ENCODE data around the gene RNPEPL1.

RNPEPL1 gene

DNA sequence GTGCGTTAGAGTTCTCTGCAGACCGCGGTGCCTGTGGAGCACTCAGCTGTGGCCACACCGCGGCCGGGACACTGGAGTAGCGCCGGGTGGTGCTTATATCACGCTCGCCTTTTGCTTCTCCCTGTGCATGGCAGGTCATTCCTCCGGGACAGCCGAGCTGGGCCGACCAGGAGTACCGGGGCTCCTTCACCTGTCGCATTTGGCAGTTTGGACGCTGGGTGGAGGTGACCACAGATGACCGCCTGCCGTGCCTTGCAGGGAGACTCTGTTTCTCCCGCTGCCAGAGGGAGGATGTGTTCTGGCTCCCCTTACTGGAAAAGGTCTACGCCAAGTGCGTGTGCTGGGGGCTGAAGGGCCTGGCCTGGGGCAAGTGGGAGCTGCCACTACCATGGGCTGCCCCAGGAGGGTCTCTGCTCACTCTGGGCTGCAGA is 22.4 kb downstream of the RNPEPL1 start:
- DNase-seq (ENCODE audit: low spot score), result no peak

DNA sequence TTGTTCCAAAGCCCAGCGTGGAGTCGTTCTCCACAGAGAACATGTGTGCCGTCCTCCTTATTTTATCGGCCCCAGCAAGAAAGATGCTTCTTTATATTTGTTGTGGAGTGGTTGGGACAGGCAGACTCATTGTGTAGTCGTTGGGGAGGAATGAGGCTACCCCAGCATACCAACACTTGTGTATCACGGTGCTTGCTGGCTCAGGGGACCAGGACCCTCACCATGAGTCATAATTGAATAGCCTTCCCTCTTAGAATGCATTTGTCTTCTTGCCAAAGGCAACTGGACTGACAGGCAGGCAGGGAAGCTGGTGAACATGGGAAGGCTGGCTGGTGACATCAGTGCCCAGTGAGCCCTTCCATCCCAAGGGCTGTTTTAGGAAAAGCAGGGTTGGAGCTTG is 22.9 kb downstream of the RNPEPL1 start:
- peak; percentile 81 for DNase-seq (ENCODE audit: low spot score)

DNA sequence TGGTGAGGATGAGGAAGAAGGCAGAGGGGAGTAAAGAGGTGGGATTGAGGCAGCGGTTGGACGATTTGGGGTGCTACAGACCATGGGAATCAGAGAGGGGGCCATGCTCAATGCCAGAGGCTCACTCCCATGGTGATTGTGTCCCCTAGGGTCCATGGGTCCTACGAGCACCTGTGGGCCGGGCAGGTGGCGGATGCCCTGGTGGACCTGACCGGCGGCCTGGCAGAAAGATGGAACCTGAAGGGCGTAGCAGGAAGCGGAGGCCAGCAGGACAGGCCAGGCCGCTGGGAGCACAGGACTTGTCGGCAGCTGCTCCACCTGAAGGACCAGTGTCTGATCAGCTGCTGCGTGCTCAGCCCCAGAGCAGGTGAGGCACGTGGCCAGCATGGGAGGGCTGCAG is 23.5 kb downstream of the RNPEPL1 start:
- no peak for DNase-seq (ENCODE audit: low spot score)

DNA sequence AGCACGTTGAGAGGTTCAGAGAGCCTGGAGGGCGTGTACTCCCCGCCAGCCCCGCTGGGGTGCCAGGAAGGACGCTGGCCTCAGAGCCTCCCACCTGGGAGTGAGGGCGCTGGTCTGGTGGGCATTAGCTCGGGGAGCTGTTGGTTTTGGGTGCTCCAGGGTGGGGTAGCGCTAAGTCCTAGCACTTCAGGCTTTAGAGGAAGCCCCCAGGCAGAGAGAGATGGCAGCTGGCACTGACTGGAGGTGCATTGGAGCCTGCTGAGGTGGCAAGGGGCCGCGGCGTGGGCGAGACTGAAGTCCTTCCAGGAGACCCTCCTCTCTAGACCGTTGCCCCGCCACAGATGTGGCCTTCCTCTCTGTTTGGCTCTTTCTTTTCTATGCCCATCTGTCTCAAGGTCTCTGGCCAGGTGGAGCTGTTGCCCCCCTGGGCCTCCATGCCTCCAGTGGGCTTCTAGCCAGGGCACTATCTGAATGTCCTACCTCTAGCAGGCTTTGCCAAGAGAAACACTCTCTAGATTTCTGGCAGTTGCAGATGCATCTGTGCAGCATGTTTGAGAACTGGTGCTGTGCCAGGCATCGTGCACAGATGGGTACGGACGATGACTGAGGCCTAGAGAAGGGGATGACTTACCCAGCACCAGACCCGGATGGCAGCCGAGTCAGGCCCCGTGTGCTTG is 24.9 kb downstream of the RNPEPL1 start:
- DNase-seq (ENCODE audit: low spot score), result no peak

DNA sequence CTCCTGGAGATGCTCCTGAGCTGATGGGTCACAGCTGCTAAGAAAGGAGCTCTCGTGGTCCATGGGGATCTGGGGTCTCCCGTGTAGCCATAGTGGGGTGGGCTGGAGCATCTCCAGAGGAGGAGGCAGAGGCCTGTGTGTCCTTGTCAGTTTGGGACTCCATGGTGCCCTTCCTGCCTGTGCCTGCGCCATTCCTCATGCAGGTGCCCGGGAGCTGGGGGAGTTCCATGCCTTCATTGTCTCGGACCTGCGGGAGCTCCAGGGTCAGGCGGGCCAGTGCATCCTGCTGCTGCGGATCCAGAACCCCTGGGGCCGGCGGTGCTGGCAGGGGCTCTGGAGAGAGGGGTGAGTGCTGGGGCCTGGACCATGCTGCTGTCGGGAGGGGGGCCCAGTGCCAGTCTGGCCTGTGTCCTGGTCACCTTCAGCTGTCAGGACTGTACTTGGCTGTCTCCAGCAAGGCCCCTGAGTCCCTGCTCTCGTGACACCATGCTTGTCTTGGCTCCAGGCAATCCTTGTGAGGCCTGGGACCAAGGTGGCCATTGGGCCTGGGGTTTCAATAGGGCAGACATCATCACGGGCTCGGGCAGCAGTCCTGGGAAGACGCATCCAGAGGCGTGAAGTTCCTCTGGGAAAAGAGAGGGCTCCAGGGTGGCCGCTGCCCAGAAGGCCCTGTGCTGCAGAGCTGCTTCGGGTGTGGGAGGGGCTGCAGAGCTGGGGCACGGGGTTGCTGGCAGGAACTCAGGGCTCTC is 25.6 kb downstream of the RNPEPL1 start:
- DNase-seq (ENCODE audit: low spot score), result no peak

DNA sequence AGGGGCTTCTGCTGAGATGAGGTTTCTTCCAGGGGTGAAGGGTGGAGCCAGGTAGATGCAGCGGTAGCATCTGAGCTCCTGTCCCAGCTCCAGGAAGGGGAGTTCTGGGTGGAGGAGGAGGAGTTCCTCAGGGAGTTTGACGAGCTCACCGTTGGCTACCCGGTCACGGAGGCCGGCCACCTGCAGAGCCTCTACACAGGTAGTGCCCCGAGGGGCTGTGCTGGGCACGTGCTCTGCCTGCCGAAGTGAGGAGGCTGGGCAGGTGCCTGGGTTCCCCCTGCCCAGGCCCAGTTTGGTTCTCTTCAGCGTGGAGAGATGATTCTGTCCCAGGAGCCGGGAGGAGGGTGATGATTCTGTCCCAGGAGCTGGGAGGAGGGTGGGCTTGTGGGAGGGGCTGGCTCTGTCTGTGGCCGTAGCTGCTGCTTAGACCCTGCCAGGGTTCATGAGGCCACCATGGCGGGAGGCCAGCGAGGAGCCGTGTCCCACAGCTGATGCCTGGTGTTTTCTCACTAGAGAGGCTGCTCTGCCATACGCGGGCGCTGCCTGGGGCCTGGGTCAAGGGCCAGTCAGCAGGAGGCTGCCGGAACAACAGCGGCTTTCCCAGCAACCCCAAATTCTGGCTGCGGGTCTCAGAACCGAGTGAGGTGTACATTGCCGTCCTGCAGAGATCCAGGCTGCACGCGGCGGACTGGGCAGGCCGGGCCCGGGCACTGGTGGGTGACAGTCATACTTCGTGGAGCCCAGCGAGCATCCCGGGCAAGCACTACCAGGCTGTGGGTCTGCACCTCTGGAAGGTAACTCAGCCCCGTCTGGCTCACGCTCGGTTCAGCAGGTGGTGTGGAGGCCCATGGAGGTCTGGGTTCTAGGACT is 26.5 kb downstream of the RNPEPL1 start:
- DNase-seq (ENCODE audit: low spot score), result no peak

DNA sequence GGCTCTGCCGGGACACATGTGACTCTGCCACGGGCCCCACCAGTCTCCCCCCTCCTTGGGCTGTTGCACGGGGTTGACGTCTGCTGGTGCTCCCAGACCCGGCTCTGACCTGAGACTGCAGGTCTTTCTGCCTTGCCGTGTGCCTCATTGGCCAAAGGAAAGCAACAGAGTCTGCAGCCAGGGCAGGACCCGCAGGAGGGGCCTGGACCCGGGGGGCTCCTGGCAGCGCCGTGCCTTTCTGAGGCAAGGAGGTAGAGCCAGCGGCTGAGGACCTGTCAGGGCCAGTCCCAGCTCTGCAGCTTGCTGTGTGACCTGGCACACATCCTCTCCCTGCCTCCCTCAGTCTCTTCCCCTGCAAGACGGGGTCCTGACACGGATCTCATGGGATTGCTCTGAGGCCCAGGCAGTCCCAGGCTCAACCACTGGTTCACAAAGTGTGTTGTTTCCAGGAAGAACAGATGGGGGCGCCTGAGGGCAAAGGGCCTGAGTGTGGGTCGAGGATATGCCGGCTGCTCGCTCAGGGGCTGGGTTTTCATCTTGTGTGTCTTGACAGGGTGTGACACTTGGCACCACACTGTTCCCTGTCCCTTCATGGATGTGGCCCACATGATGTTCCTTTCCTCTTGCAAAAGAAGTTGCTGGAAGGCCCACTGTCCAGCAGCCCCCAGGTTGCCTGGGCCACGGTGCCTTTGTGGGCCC is 27.2 kb downstream of the RNPEPL1 start:
- DNase-seq (ENCODE audit: low spot score), result no peak

DNA sequence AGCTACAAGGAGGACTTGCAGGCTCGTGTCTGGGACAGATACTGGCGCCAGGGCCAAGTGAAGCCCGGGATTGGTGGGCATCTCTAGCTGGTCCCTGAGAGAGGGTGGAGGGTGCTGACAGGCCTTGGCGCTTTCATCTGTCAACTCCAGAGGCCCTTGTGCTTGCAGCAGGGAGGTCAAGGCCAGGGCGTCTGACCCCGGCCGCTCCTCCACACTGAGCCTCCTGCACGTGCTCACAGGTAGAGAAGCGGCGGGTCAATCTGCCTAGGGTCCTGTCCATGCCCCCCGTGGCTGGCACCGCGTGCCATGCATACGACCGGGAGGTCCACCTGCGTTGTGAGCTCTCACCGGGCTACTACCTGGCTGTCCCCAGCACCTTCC is 27.8 kb downstream of the RNPEPL1 start:
- no peak for DNase-seq (ENCODE audit: low spot score)

DNA sequence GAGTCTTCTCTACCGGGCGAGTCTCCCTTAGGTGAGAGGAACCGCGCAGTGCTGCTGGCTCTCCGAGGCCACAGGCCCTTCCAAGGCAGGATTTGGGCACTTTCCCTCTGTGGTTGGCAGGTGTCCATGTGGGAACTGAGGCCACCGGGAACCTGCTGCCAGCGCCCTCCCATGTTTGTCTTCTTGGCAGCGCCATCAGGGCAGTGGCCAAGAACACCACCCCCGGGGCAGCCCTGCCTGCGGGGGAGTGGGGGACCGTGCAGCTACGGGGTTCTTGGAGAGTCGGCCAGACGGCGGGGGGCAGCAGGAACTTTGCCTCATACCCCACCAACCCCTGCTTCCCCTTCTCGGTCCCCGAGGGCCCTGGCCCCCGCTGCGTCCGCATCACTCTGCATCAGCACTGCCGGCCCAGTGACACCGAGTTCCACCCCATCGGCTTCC is 28.2 kb downstream of the RNPEPL1 start:
- DNase-seq (ENCODE audit: low spot score), result no peak

DNA sequence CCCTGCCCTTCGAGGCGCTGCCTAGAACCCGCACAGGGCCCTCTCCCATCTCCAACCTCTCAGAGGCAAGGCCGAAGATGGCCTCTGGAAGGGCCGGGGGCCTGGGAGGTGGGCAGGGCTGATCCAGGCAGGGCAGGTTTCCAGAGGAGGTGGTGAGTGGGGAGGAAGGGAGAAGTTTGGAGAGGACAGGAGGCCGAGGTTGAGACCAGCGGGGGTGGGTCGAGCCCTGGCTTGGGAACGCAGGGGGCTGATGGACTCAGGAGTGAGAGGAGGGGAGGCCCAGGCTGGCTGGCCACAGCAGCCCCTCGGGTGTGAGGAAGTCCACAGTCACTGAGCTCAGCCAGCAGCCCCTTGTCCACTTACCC is 28.8 kb downstream of the RNPEPL1 start:
- no peak for DNase-seq (ENCODE audit: low spot score)

DNA sequence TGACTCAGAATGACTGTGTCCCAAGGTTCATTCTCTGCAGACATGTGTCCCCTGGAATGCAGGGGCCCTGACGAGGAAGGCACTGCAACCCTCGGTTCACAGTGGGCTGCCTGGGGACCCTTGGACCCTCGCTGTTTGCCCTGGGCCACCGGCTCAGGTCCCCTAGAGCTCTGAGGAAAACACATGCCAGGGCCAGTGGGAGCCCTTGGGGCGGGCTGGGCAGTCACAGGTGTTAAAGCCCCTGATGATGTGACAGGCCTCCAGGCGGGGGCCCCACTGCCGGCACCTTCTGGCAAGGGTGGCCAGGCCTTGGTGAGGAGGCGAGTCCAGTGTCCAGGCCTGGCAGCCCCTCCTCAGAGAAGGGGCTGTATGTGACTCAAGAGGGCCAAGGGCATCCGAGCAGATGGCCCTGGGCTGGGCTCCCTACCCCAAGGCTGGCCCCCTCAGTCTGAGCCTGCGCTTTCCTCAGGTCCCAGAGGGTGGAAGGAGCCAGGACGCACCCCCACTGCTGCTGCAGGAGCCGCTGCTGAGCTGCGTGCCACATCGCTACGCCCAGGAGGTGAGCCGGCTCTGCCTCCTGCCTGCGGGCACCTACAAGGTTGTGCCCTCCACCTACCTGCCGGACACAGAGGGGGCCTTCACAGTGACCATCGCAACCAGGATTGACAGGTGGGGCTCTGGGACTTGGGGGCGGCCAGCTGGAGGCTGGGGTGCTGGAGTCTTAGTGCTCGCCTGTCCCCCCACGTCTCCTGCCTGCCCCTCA is 29.3 kb downstream of the RNPEPL1 start:
- DNase-seq (ENCODE audit: low spot score), result no peak

DNA sequence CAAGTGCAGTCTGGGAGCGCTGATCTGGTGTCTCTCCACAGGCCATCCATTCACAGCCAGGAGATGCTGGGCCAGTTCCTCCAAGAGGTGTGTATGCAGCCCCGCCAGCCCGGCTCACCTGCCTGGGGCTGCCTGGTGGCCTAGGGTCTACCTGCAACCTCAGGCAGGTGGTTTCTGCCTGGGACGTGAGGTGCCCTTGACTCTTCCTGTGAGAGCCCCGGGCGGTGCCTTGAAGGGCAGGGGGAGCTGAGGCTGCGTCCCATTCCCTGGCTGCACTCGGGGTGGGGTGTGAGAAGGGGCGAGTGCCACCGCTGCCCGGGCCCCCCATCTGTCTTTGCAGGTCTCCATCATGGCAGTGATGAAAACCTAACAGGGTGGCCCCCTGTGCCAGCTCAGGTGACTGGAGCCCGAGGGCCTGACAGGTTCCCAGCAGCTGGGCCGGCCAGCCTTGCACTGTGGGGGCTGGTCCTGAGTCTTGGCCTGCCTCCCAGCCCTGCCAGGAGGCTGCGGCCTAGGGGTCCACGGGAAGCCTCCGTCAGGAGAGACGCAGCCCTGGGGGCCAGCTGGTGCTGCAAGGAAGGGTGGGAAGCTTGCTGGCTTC is 30.1 kb downstream of the RNPEPL1 start:
- no peak for DNase-seq (ENCODE audit: low spot score)

DNA sequence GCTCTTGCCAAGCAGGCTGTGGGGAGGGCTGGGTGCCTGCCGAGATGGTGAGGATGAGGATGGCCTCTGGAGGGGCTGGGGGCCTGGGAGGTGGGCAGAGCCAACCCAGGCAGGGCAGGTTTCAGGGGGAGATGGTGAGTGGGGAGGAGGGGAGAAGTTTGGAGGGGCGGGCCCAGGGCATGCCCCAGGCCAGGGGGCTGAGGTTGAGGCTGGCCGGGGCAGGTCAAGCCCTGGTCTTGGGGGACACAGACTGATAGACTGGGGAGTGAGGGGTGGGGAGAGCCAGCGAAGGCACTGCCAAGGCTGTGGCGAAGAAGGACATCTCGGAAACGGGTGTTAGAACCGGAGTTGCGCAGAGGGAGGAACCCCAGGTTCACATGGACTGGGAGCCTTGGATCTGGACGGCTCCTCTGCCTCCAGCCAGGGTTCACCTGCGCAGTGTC is 30.9 kb downstream of the RNPEPL1 start:
- no peak for DNase-seq (ENCODE audit: low spot score)

DNA sequence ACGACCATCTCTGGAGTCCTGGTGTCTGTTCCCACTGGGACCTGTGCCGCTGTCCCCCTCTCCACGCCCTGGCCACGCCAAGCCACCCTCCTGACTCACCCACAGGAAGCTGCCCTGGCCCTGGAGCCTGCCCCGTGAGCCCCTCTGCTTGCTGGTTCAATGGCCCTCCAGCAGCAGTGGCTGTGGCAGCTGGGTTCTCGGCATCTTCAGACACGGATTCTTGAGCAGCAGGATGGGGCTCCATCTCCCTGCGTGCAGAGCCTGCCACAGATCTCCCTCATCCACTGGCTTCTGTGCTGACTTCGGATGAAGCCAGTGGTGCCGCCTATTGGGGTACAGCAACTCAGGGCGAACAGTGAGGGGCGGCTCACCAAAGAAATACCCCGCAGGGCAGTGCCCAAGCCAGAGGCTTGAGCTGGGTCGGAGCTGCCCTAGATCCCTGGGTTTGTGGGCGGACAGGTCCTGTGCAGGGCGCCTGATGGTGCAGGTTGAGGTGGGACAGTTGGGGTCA is 32.2 kb downstream of the RNPEPL1 start:
- DNase-seq (ENCODE audit: low spot score), result no peak

DNA sequence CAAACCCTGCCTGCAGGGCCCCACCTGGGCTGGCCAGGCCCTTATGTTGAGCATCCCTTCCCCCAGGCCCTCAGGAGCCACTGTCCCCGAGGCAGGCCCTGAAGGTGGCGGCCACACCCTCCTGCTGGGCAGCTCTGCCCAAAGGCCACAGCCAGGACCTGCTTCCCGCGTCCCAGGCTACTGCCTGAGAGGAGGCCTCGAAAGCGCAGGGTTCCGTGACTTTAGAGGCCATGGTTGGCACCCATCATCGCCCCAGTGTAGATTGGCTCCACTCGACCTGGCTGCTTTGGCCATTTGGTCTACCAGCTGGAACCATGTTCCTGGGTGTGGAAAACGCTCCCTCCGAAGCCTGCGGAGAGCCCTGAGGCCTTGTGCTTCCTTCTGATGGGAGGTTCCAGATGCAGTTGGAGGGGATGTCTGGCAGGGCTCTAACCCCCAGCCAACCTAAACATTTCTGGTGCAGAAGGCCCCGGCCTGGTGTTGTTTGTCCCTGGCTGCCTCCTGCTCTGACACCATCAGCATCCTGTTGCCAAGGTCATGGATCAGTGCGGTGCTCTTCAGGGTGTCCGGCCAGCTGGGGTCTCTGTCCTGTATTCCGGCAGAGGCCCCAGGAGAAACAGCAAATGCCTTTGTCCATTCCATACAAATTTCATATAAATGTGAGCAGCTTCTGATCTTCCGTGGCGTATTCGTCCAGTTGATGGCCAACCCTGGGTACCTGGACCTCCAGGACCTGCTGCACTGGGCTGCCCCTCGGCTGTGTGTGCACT is 33.0 kb downstream of the RNPEPL1 start:
- no peak for DNase-seq (ENCODE audit: low spot score)

DNA sequence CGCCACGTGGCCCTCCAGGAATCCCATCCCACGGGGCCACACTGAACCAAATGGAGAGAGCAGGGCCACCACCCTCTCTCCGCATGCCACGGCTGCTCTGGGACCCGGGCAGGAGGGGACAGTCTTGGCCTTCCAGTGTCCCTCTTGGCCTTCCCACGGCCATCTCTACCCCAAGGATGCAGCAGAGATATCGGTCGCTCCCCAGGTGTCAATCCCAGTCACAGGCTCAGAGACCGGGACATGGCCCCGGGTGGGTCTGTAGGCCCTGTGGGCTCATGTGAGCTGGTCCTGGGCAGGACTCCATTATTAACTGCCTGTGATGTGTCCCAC is 33.5 kb downstream of the RNPEPL1 start:
- DNase-seq (ENCODE audit: low spot score), result no peak

DNA sequence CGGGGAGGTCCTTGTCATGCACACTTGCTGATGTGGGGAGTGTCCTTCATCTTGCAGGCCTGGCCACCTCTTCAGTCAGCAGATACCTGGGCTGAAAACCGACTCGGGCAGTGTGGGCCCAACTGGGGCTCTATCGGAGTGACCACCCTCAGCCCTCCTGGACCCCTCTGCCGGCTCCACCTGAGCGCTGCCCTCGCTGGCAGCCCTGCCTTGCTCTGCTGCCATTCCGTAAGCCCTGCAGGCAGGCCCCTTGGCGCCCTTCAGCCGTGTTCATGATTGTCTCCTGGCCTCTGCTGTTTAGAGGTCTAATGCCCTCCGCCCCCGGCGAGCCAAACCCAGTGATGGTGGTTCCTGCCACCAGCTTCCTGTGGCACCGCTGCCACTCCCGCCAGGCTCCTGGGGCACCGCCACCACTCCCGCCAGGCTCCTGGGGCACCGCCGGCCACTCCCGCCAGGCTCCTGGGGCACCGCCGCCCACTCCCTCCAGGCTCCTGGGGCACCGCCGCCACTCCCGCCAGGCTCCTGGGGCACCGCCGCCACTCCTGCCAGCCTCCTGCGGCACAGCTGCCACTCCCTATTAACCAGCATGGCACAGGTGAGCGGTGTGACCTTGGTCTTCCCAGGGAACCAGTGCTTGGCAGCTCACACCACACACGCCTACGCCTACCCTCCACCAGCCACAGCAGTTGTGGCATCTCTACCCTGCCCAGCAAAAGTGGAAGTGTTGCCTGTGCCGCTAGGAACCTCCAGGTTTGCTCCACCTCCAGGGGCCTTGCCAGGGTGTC is 34.2 kb downstream of the RNPEPL1 start:
- DNase-seq (ENCODE audit: low spot score), result no peak

DNA sequence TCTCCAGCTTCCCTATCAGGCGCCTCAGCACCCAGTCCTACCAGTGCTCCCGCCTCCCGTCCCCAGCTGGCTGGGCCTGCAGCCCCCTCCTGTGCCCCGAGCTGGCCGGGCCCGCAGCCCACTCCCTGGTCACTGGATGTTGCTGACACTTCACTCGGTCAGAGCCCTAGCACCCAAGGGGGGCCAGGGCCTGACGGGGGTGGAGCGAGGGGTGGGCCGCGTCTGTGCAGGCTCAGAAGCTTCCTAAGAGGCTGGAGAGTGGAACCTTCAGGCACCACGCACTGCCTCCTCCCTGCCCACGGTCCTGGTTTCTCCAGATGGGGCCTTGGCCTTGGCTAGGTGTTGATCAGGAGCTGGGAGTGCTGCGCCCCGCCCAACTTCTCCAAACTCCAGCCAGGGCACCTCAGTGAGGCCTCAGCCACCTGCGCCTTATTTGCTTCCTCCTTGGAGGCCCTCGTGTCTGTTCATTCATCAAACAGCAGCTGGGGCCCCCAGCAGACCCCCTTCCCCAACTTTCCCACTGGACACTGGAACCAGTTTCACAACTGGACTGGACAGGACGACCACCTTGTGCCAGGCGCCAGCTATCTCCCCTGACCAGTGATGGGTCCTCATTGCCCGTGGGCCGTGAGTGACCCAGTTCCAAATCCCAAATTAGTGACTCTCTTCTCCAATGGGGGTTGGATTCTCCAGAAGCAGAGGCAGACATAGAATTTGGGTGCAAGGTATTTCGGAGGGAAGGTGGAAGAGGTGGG is 35.0 kb downstream of the RNPEPL1 start:
- DNase-seq (ENCODE audit: low spot score), result no peak

DNA sequence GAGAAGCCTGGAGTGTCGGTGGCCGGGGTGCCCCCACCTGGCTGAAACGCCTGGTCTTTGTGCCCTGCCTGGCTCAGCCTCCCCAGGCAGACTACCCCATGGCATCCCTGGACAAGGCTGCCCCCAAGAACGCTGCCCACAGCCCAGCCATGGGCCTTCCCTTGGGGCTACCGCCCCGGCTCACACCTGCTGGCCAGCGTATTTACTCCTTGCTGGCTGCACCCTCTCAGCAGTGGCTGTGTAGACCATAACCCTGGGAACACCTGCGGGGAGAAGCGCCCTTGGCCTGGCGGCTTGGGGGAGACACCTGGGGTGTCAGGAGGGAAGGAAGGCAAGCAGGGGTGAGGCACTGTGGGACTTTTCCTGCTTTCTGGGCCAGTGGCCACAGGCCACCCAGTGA is 35.6 kb downstream of the RNPEPL1 start:
- DNase-seq (ENCODE audit: low spot score), result no peak
